Vagina (tissue), 2 donors: ENCODE data around the gene AK1.
A peak's percentile ranks its signal among the peaks of the same experiment; 100 is the strongest.

Experiments
- POLR2A ChIP-seq, 2 donors: fragments of 450-650 bp; IDR thresholded peaks; one replicate each; pipeline ENCODE4 v1.6.1; 2017; ENCODE audit warnings: antibody characterized with exemption in 2 of 2, mild to moderate bottlenecking in 2 of 2, moderate library complexity in 2 of 2
- POLR2AphosphoS5 ChIP-seq, 2 donors: sonication (generic); formaldehyde crosslinking; IDR thresholded peaks; one replicate each; pipeline ENCODE4 v1.9.0; 2017; ENCODE audit warnings: antibody characterized with exemption in 2 of 2, mild to moderate bottlenecking in 2 of 2, low read depth in 1 of 2; ENCODE audit not compliant: insufficient read depth in 1 of 2
- TF ChIP-seq, protein P1 (sequence below), 3 experiments: fragments of 450-650 bp in 2 of 3; fragments of 200-600 bp in 1 of 3; sonication (generic) in 1 of 3; IDR thresholded peaks; one replicate each; pipeline ENCODE4 v1.5.1; 2017 to 2019; ENCODE audit warnings: antibody characterized with exemption in 3 of 3, mild to moderate bottlenecking in 2 of 3, moderate library complexity in 2 of 3

GRCh38 chr9:127897193-127897692 is 19.8 kb upstream of the AK1 start:
- TF ChIP-seq, protein P1, sequence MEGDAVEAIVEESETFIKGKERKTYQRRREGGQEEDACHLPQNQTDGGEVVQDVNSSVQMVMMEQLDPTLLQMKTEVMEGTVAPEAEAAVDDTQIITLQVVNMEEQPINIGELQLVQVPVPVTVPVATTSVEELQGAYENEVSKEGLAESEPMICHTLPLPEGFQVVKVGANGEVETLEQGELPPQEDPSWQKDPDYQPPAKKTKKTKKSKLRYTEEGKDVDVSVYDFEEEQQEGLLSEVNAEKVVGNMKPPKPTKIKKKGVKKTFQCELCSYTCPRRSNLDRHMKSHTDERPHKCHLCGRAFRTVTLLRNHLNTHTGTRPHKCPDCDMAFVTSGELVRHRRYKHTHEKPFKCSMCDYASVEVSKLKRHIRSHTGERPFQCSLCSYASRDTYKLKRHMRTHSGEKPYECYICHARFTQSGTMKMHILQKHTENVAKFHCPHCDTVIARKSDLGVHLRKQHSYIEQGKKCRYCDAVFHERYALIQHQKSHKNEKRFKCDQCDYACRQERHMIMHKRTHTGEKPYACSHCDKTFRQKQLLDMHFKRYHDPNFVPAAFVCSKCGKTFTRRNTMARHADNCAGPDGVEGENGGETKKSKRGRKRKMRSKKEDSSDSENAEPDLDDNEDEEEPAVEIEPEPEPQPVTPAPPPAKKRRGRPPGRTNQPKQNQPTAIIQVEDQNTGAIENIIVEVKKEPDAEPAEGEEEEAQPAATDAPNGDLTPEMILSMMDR (IDR thresholded peaks at IDR 0.05): no peak
- TF ChIP-seq POLR2A (IDR thresholded peaks at IDR 0.05) (no peak), POLR2AphosphoS5 (IDR thresholded peaks at IDR 0.05; ENCODE audit: insufficient read depth in 1 of 2, low read depth in 1 of 2) (peak; percentile 31 to 58)
